HCT116 (cell line): ENCODE measurements around the gene BSN. TPM values are rescaled to one million over a fixed set of nuclear protein-coding genes. Genes with fewer than 3 reads are reported as not detected.

ENCODE experiments used
- ATAC-seq: fragments of 200-7000 bp; cut with Tn5 transposase; 2 replicates; pipeline ENCODE4 v1.9.1; 2020; ENCODE audit warnings: mild to moderate bottlenecking, moderate library complexity
- BruUV-seq: library from RNA; stranded (reverse); fragments of 400-500 nt; replicated peaks from 2 replicates; lab custom pipeline; 2021; lab: Mats Ljungman, UMichigan
- CTCF ChIA-PET: fragments of 300-600 bp; sonication (Branson Sonifier 250); formaldehyde crosslinking; loops from one replicate; lab custom pipeline; 2021; ENCODE audit warnings: antibody characterized with exemption; lab: Charles Lee
- POLR2A ChIA-PET: fragments of 300-600, 350-600 bp; sonication (Branson Sonifier 250); formaldehyde crosslinking; loops from one replicate; lab custom pipeline; 2021; ENCODE audit warnings: antibody characterized with exemption; lab: Charles Lee
- RAD21 ChIA-PET, 2 experiments: fragments of 300-600 bp; sonication (Branson Sonifier 250); formaldehyde crosslinking; loops; one replicate each; lab custom pipeline; 2023; ENCODE audit warnings: low total read pairs in 2 of 2; ENCODE audit not compliant: uncharacterized antibody in 2 of 2, unreplicated experiment in 2 of 2, low non-redundant PET in 1 of 2; lab: Charles Lee
- DNase-seq: peaks from one replicate; pipeline ENCODE4 v3.0.0-alpha.2; 2010; ENCODE audit warnings: low read depth, low spot score
- H2AFZ ChIP-seq: fragments of 200-600 bp; shearing (Covaris generic), sonication (generic); 2 replicates; pipeline ENCODE4 v1.6.1; 2017; ENCODE audit warnings: low read depth, mixed run types, mixed read lengths, antibody characterized with exemption, low read length; ENCODE audit not compliant: poor library complexity, severe bottlenecking
- H3K27ac ChIP-seq: 2 replicates; pipeline ENCODE4 v1.5.1; 2012; ENCODE audit warnings: low read depth, low read length
- H3K27me3 ChIP-seq: fragments of 200-600 bp; sonication (generic); 2 replicates; pipeline ENCODE4 v1.6.1; 2016; ENCODE audit warnings: mixed run types, low read length, mixed read lengths; ENCODE audit not compliant: insufficient read depth
- H3K36me3 ChIP-seq, 2 experiments: fragments of 200-500 bp in 1 of 2; fragments of 200-600 bp in 1 of 2; sonication (Bioruptor generic) in 1 of 2; sonication (generic) in 1 of 2; 2 replicates each; pipeline versions ENCODE4 v1.5.1 to v1.6.1; 2014 to 2016; ENCODE audit warnings: low read length in 2 of 2, inconsistent platforms in 1 of 2, mixed read lengths in 1 of 2, mixed run types in 1 of 2; ENCODE audit not compliant: insufficient read depth in 2 of 2, control insufficient read depth in 1 of 2
- H3K4me1 ChIP-seq, 2 experiments: fragments of 200-600 bp in 1 of 2; sonication (generic) in 1 of 2; 2 replicates each; pipeline versions ENCODE4 v1.5.1 to v1.6.1; 2012 to 2017; ENCODE audit warnings: low read length in 2 of 2, inconsistent platforms in 1 of 2, mild to moderate bottlenecking in 1 of 2, mixed read lengths in 1 of 2, mixed run types in 1 of 2, moderate library complexity in 1 of 2; ENCODE audit not compliant: insufficient read depth in 2 of 2, control insufficient read depth in 1 of 2
- H3K4me2 ChIP-seq: fragments of 200-600 bp; sonication (generic); 2 replicates; pipeline ENCODE4 v1.6.1; 2017; ENCODE audit warnings: mixed run types, low read length, mixed read lengths
- H3K4me3 ChIP-seq, 2 experiments: fragments of 200-600 bp in 1 of 2; sonication (generic) in 1 of 2; replicated peaks in 1 of 2; 2 replicates each; pipeline ENCODE4 v1.5.1; 2011 to 2016; ENCODE audit warnings: low read length in 2 of 2, control low read depth in 1 of 2, low read depth in 1 of 2, mild to moderate bottlenecking in 1 of 2, mixed read lengths in 1 of 2, mixed run types in 1 of 2
- H3K79me2 ChIP-seq: fragments of 200-600 bp; sonication (generic); 2 replicates; pipeline ENCODE4 v1.6.1; 2017; ENCODE audit warnings: mild to moderate bottlenecking, mixed run types, low read length, moderate library complexity, mixed read lengths; ENCODE audit not compliant: insufficient read depth
- H3K9ac ChIP-seq: fragments of 200-600 bp; sonication (generic); 2 replicates; pipeline ENCODE4 v1.6.1; 2016; ENCODE audit warnings: low read length, mixed read lengths
- H3K9me2 ChIP-seq: fragments of 200-600 bp; sonication (generic), shearing (Covaris generic); 2 replicates; pipeline ENCODE4 v1.6.1; 2017; ENCODE audit warnings: mixed run types, mild to moderate bottlenecking, moderate library complexity; ENCODE audit not compliant: insufficient read depth
- H3K9me3 ChIP-seq, 2 experiments: fragments of 200-500 bp in 1 of 2; fragments of 200-600 bp in 1 of 2; sonication (Bioruptor generic) in 1 of 2; sonication (generic) in 1 of 2; 2 replicates each; pipeline ENCODE4 v1.6.1; 2014 to 2017; ENCODE audit warnings: low read length in 2 of 2, mixed read lengths in 2 of 2, inconsistent platforms in 1 of 2, low read depth in 1 of 2, mild to moderate bottlenecking in 1 of 2, mixed run types in 1 of 2, moderate library complexity in 1 of 2; ENCODE audit not compliant: control insufficient read depth in 1 of 2, insufficient read depth in 1 of 2
- H4K20me1 ChIP-seq: fragments of 200-600 bp; sonication (generic), shearing (Covaris generic); 2 replicates; pipeline ENCODE4 v1.6.1; 2017; ENCODE audit warnings: mixed run types, mild to moderate bottlenecking, moderate library complexity; ENCODE audit not compliant: insufficient read depth
- CTCF ChIP-seq, 3 experiments: fragments of 200-600 bp in 1 of 3; sonication (generic) in 1 of 3; IDR thresholded peaks in 2 of 3; conservative IDR thresholded peaks in 1 of 3; 2 replicates each; pipeline ENCODE4 v1.5.1; 2012 to 2017; ENCODE audit warnings: low read depth in 2 of 3, low read length in 2 of 3, antibody characterized with exemption in 1 of 3, borderline replicate concordance in 1 of 3, control low read depth in 1 of 3, mild to moderate bottlenecking in 1 of 3, mixed read lengths in 1 of 3, mixed run types in 1 of 3, moderate library complexity in 1 of 3; ENCODE audit not compliant: insufficient read depth in 1 of 3
- POLR2AphosphoS5 ChIP-seq: IDR thresholded peaks from 2 replicates; pipeline ENCODE4 v1.6.1; 2011; ENCODE audit warnings: mild to moderate bottlenecking, low read depth, low read length, moderate library complexity
- SRF ChIP-seq: IDR thresholded peaks from 2 replicates; pipeline ENCODE4 v1.6.1; 2012; ENCODE audit warnings: low read depth
- intact Hi-C: fragments of 100-400 bp; cut with micrococcal nuclease; formaldehyde crosslinking; loops from 2 replicates; pipeline ENCODE4 v1.10.0; 2022
- total RNA-seq: library from RNA; stranded (reverse); gene quantifications from one replicate; pipeline ENCODE4 v1.2.1, GENCODE V29; 2021; ENCODE audit not compliant: unreplicated experiment

The BSN gene
- total RNA-seq, 1 experiment from 2014 or later, result 1.5 TPM

- no peak overlapping the region for H3K9ac ChIP-seq
- H3K27ac ChIP-seq, result no peak overlapping the region
- RAD21 ChIA-PET, result no interaction called here
- no peaks in the 10 kb centered on the region for H3K27me3 ChIP-seq
- POLR2A ChIA-PET, result no interaction called here
- BruUV-seq, result no TSS peak
- no peaks in the 10 kb centered on the region for H3K4me1 ChIP-seq
- no peak overlapping the region for H3K4me3 ChIP-seq
- no peaks in the 10 kb centered on the region for H3K79me2 ChIP-seq
- no peak overlapping the region for H3K4me2 ChIP-seq
- H4K20me1 ChIP-seq, result no peaks in the 10 kb centered on the region
- no peaks in the 10 kb centered on the region for H3K9me2 ChIP-seq
- no peak for TF ChIP-seq SRF
- TF ChIP-seq CTCF (IDR thresholded peaks at IDR 0.05 in 2 of 3, conservative IDR thresholded peaks at IDR 0.05 in 1 of 3; ENCODE audit: borderline replicate concordance in 1 of 3, insufficient read depth in 1 of 3, low read depth in 2 of 3, low read length in 2 of 3), result no peak
- CTCF ChIA-PET, result no interaction called here
- DNase-seq, result no peak
- no peak for ATAC-seq
- H3K9me3 ChIP-seq, result no peaks in the 10 kb centered on the region
- H3K36me3 ChIP-seq, result no peaks in the 10 kb centered on the region; a peak in 2 of 4 replicates
- intact Hi-C loops, result no loop called here
- H2AFZ ChIP-seq, result no peak overlapping the region
Measured at GRCh38 chr3:49712166-49712565, 157.9 kb downstream of the BSN start.

- H3K9ac ChIP-seq, result no peak overlapping the region
- POLR2A ChIA-PET, result no interaction called here
- H3K9me3 ChIP-seq, result no peaks in the 10 kb centered on the region
- no peak overlapping the region for H2AFZ ChIP-seq
- no peak overlapping the region for H3K4me3 ChIP-seq
- no peaks in the 10 kb centered on the region; a peak in 2 of 4 replicates for H3K36me3 ChIP-seq
- DNase-seq (no peak), ATAC-seq (no peak)
- H3K9me2 ChIP-seq, result no peaks in the 10 kb centered on the region
- H3K4me2 ChIP-seq, result no peak overlapping the region
- H3K27me3 ChIP-seq, result no peaks in the 10 kb centered on the region
- TF ChIP-seq POLR2AphosphoS5 (0 out of 2 replicates have a peak, but pooled peaks have one; percentile 18), SRF (no peak)
- BruUV-seq, result no TSS peak
- no peak overlapping the region for H3K27ac ChIP-seq
- H3K4me1 ChIP-seq, result no peaks in the 10 kb centered on the region
- H4K20me1 ChIP-seq, result no peaks in the 10 kb centered on the region
- no peaks in the 10 kb centered on the region for H3K79me2 ChIP-seq
- CTCF ChIA-PET, result interaction anchor here (0.7 kb wide), 1 partner anchor 11 kb away, joined by 3 read pairs; no protein-coding TSS in a partner anchor
- RAD21 ChIA-PET, result no interaction called here
- intact Hi-C loops, result no loop called here
Measured at GRCh38 chr3:49712631-49713317, 158.5 kb downstream of the BSN start.
